A549 (cell line): Measurements from ENCODE around the gene TIMM9.

Experiments used
- BHLHE40 ChIP-seq: IDR thresholded peaks from 2 replicates; pipeline ENCODE4 v1.6.1; 2012; ENCODE audit warnings: low read depth, low read length, inconsistent platforms
- CEBPB ChIP-seq, 2 experiments: fragments of >200 bp in 1 of 2; sonication (Bioruptor Twin) in 1 of 2; formaldehyde crosslinking in 1 of 2; IDR thresholded peaks; 2 replicates each; pipeline ENCODE4 v1.6.1; 2012 to 2016
- CTCF ChIP-seq: fragments of >200 bp; sonication (Bioruptor Twin); formaldehyde crosslinking; IDR thresholded peaks from 3 replicates; pipeline ENCODE4 v1.5.1; 2016
- E2F6 ChIP-seq: IDR thresholded peaks from 2 replicates; pipeline ENCODE4 v1.6.1; 2012; ENCODE audit warnings: low read depth, borderline replicate concordance
- HOXA7 ChIP-seq: fragments of 250-450 bp; sonication (Bioruptor Pico); IDR thresholded peaks from 2 replicates; pipeline ENCODE4 v1.5.0; 2020; ENCODE audit warnings: mild to moderate bottlenecking, moderate library complexity
- JUN ChIP-seq, 2 experiments: fragments of >200 bp; sonication (Bioruptor Twin); formaldehyde crosslinking; IDR thresholded peaks; 2 replicates in 1 of 2; 3 replicates in 1 of 2; pipeline ENCODE4 v1.6.1; 2016 to 2017
- MAFK ChIP-seq: fragments of 450-650 bp; IDR thresholded peaks from 2 replicates; pipeline ENCODE4 v1.6.1; 2014; ENCODE audit not compliant: partially characterized antibody
- NPAS2 ChIP-seq: fragments of 250-450 bp; sonication (Bioruptor Pico); IDR thresholded peaks from 2 replicates; pipeline ENCODE4 v1.8.0; 2022; ENCODE audit warnings: mild to moderate bottlenecking, moderate library complexity, borderline replicate concordance
- ZFP36 ChIP-seq: fragments of 450-650 bp; IDR thresholded peaks from 2 replicates; pipeline ENCODE4 v1.6.1; 2014; ENCODE audit warnings: borderline replicate concordance; ENCODE audit not compliant: partially characterized antibody

GRCh38 chr14:58466459-58466858 lies 39.1 kb upstream of the TIMM9 start:
- TF ChIP-seq HOXA7 (no peak), JUN (IDR thresholded peaks at IDR 0.05) (no peak), ZFP36 (no peak), BHLHE40 (no peak), MAFK (no peak), CEBPB (IDR thresholded peaks at IDR 0.05) (no peak), CTCF (no peak), NPAS2 (CRISPR knock-in tag) (no peak), E2F6 (no peak)
